NCI-H2196 (cell line): ENCODE measurements around the gene ARNT2.
A peak's percentile ranks its signal among the peaks of the same experiment; 100 is the strongest.

Source experiments
- DNase-seq: peaks from one replicate; lab custom pipeline; 2025; ENCODE audit not compliant: unreplicated experiment; lab: John Stamatoyannopoulos, UW

The ARNT2 gene

GRCh38 chr15:80441041-80441440 lies 36.9 kb downstream of the ARNT2 start:
- DNase-seq: no peak

GRCh38 chr15:80441714-80442113 lies 37.5 kb downstream of the ARNT2 start:
- DNase-seq: no peak

- DNase-seq: no peak
Observed at GRCh38 chr15:80442728-80443403, 38.7 kb downstream of the ARNT2 start.

- DNase-seq: no peak
Observed at GRCh38 chr15:80444680-80445251, 40.6 kb downstream of the ARNT2 start.

GRCh38 chr15:80445300-80446041 lies 41.3 kb downstream of the ARNT2 start:
- no peak for DNase-seq

GRCh38 chr15:80447077-80447476 lies 42.9 kb downstream of the ARNT2 start:
- no peak for DNase-seq

- no peak for DNase-seq
Observed at GRCh38 chr15:80449825-80450224, 45.6 kb downstream of the ARNT2 start.

- no peak for DNase-seq
Observed at GRCh38 chr15:80450811-80451321, 46.7 kb downstream of the ARNT2 start.

GRCh38 chr15:80452166-80452565 lies 48.0 kb downstream of the ARNT2 start:
- no peak for DNase-seq

GRCh38 chr15:80455051-80455648 lies 51.0 kb downstream of the ARNT2 start:
- no peak for DNase-seq

- peak; percentile 56 for DNase-seq
Observed at GRCh38 chr15:80455668-80456442, 51.7 kb downstream of the ARNT2 start.

GRCh38 chr15:80456517-80457492 lies 52.6 kb downstream of the ARNT2 start:
- no peak for DNase-seq

GRCh38 chr15:80457896-80458295 lies 53.7 kb downstream of the ARNT2 start:
- no peak for DNase-seq

GRCh38 chr15:80458580-80458979 lies 54.4 kb downstream of the ARNT2 start:
- DNase-seq: no peak

- no peak for DNase-seq
Observed at GRCh38 chr15:80459380-80459779, 55.2 kb downstream of the ARNT2 start.

- DNase-seq: no peak
Observed at GRCh38 chr15:80459818-80460217, 55.6 kb downstream of the ARNT2 start.

GRCh38 chr15:80461356-80462095 lies 57.3 kb downstream of the ARNT2 start:
- no peak for DNase-seq

- DNase-seq: no peak
Observed at GRCh38 chr15:80462111-80462510, 57.9 kb downstream of the ARNT2 start.
